ENCODE data around the gene ZNF516.

Gene ZNF516

DNA sequence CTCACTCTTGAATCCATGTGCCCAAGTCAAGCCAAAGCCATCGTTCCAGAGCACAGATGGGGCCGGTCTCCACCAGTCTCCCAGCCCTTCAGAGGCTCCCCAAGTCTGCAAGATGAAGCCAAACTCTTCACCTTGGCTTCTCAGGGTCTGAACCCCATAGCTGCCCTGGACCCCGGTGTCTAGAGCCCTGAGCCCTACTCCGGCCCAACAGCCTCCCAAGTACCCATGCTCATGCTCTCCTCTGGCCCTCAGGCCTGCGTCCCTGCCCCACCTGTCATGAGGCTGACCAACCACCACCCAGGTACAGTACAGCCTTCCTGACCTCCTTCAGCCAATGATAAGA is 46.0 kb downstream of the ZNF516 start:
- no peak for DNase-seq (ENCODE audit: low read depth)
- TF ChIP-seq, protein P1, sequence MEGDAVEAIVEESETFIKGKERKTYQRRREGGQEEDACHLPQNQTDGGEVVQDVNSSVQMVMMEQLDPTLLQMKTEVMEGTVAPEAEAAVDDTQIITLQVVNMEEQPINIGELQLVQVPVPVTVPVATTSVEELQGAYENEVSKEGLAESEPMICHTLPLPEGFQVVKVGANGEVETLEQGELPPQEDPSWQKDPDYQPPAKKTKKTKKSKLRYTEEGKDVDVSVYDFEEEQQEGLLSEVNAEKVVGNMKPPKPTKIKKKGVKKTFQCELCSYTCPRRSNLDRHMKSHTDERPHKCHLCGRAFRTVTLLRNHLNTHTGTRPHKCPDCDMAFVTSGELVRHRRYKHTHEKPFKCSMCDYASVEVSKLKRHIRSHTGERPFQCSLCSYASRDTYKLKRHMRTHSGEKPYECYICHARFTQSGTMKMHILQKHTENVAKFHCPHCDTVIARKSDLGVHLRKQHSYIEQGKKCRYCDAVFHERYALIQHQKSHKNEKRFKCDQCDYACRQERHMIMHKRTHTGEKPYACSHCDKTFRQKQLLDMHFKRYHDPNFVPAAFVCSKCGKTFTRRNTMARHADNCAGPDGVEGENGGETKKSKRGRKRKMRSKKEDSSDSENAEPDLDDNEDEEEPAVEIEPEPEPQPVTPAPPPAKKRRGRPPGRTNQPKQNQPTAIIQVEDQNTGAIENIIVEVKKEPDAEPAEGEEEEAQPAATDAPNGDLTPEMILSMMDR (IDR thresholded peaks at IDR 0.05; ENCODE audit: control insufficient read depth, insufficient read depth, low read depth, low read length, missing control alignments) = no peak

DNA sequence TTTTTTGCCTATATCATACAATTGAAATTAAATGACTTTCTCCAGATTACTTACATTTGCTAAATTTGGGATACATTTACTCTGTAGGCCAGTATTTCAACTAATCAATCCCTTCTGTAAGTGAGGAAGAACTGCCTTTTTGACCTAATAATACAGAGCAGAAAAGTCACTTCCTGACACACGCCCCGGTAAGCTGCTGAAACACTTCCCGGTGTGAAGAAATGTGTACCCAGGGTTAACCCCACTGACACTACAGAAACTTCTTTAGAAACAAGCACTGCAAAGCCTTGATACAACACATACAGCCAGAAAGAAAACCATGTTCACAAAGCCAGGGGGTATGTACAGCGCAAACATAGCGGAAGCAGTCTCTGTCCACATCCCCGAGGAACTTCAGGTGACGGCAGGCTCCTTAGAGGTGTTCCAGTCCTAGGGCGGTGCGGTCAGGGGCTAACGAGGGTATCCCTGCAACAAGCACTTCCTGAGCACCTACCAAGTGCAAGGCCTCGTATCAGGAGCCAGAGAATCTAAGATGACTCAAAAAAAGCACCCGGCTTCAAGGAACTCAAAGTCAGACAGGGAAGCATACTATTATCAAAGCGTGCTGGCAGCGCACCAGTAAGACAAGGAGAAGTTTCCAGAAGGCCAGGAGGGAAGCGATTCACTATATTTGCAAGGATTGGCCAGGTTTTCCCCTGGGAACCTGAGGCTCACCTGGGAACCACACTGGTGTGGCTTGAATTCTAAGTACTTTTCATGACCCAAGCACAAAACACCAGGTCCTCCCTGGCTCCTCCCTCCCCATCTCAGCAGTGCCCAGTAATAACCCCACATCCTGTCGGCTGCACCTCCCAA is 46.6 kb downstream of the ZNF516 start:
- no peak for DNase-seq (ENCODE audit: low read depth)
- H3K4me3 ChIP-seq (ENCODE audit: control insufficient read depth, low read depth, low read length) = no peak overlapping the region
- TF ChIP-seq, protein P1 (IDR thresholded peaks at IDR 0.05; ENCODE audit: control insufficient read depth, insufficient read depth, low read depth, low read length, missing control alignments) = no peak

More for the DNA sequence above, 46.0 kb downstream of the ZNF516 start:
- no peak overlapping the region for H3K4me3 ChIP-seq (ENCODE audit: control insufficient read depth, low read depth, low read length)

DNA sequence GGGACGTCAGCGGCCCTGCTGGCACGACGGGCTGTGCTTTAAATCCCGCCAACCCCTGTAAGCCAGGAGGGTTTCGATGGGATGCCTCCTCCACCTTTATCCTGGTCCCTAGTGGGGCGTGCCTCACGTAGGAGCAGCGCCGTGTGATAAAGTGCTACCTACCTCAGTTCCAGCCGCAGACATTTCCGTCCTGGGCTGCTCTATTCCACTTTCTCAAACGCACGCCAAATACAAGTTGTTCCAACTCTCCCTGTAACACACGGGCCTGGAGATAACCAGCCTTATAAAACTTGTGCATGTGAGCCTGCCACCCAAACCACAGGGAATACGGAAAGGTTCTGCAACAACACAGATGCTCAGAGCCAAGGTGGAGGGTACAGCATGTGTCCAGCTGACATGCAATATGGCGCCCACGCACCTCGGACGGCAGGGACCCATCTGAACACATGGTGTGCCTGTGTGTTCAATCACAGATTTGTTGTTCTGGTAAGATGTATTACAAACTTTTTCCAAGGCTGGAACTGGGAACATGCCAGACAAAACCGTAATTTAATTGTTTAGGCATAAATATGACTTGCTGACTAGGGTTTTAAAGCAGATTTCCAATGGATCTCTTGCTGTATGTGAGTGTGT is 47.7 kb downstream of the ZNF516 start:
- TF ChIP-seq, protein P1 (IDR thresholded peaks at IDR 0.05; ENCODE audit: control insufficient read depth, insufficient read depth, low read depth, low read length, missing control alignments) = no peak
- H3K4me3 ChIP-seq (ENCODE audit: control insufficient read depth, low read depth, low read length) = no peak overlapping the region

DNA sequence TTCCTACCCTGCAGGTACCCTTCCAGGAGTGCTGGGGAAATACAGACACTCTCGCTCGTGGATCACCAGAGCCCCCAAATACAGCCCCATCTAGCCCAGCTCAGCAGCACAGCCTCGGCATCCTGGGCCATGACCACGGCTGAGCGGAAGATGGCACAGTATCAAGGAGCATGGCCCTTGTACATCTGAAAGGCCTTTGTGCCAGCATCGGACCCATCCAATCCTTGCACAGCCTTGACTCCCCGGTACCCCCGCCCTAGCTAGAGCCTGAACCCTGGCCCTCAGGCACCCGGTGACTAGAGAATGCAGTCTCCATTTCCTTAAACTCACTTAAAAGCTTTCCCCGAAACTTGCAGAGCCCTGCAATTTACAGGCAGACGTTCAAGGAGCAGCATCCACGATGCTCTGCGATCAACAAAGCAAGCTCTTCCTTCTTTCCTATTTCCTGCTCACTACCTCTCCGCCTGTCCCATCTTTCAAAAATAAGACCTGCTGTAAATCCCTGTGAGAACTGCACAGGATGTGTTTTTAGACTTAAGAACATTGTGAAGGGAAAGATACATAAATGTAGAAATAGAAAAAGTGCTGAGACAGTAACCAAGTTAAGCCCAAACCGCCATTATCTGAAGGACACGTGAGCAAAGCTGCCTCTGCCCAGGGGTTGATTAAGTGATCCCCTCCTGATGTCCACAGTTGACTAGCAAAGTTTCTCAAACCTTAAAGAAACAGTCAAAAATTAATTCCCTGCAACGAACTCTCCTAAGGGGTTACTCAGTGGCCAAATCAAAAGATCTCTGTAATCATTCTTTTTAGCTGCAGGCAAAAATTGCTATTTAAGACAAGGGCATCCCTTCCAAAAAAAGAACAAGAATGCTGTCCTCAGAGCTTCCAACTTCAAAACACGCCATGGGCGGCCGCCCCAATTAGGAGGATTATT is 48.5 kb downstream of the ZNF516 start:
- TF ChIP-seq, protein P1 (IDR thresholded peaks at IDR 0.05; ENCODE audit: control insufficient read depth, insufficient read depth, low read depth, low read length, missing control alignments) = no peak
- DNase-seq (ENCODE audit: low read depth) = no peak
- no peak overlapping the region for H3K4me3 ChIP-seq (ENCODE audit: control insufficient read depth, low read depth, low read length)

More for the DNA sequence above, 47.7 kb downstream of the ZNF516 start:
- DNase-seq (ENCODE audit: low read depth) = no peak

DNA sequence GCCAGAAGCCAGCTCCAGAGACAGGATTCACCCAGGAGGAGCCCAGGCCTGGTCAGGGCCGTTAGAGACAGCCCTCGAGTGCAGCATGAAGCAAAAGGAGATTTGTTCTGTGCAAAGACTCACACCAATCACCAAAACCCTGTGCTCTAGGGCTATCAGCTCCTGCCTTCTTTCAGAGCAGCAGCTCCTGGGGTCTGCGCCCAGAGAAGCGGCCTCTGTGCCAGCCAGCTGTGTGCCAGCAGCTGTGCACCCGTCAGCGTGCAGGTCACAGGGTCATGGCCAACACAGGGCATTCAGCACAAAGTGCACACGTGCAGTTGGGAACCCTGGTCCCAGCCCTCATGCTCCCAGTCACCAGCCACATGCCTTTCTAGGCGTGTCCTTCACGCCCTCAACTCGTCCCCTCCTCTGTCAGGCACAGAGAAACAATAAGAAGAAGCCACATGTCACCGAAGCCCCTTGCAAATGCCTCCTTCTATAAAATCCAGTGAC is 49.3 kb downstream of the ZNF516 start:
- H3K4me3 ChIP-seq (ENCODE audit: control insufficient read depth, low read depth, low read length) = no peak overlapping the region
- TF ChIP-seq, protein P1 (IDR thresholded peaks at IDR 0.05; ENCODE audit: control insufficient read depth, insufficient read depth, low read depth, low read length, missing control alignments) = no peak
- DNase-seq (ENCODE audit: low read depth) = no peak

DNA sequence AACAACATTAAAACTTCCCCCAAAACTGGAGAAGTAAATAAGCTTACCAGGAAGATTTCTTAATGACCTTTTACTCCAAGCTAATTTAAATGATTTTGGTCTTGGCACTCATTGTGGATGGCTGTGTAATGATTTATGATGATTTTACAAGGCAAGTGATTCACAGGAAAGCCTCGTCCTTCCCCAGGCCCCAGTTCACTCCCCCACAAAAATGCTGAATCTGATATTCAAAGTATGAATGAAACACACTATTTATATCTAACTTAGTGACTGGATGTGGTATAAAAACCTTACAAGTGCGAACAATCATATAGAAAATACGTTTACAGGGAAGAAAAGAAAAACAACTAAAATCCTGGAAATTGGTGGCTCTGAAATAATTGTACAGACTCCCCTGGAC is 49.8 kb downstream of the ZNF516 start:
- peak; percentile 74 for DNase-seq (ENCODE audit: low read depth)
- TF ChIP-seq, protein P1 (IDR thresholded peaks at IDR 0.05; ENCODE audit: control insufficient read depth, insufficient read depth, low read depth, low read length, missing control alignments) = no peak
- no peak overlapping the region for H3K4me3 ChIP-seq (ENCODE audit: control insufficient read depth, low read depth, low read length)
